GM23338 (cell line): ENCODE data around the gene CS. TPM values are rescaled to one million over a fixed set of nuclear protein-coding genes. Genes with fewer than 3 reads are reported as not detected.
"Not testable (repeated sequence)": the region's sequence is repeated elsewhere in the genome, so short reads cannot be mapped to it uniquely, and the experiment has no call there.

Experiments
- ATAC-seq: fragments of 200-7000 bp; cut with Tn5 transposase; 3 replicates; pipeline ENCODE4 v1.9.1; 2020
- DNase-seq: peaks from one replicate; pipeline ENCODE4 v3.0.0-alpha.2; 2015; ENCODE audit warnings: low spot score
- H2AFZ ChIP-seq: fragments of 200-600 bp; sonication (generic); 2 replicates; pipeline ENCODE4 v1.8.0; 2016; ENCODE audit warnings: antibody characterized with exemption, mild to moderate bottlenecking, moderate library complexity
- H3F3A ChIP-seq: fragments of 200-600 bp; sonication (generic); replicated peaks from 2 replicates; pipeline ENCODE4 v1.8.0; 2017; ENCODE audit warnings: antibody characterized with exemption, mixed run types, low read depth
- H3K27ac ChIP-seq: fragments of 200-600 bp; sonication (generic); 2 replicates; pipeline ENCODE4 v1.6.1; 2016; ENCODE audit warnings: low read depth
- H3K27me3 ChIP-seq: fragments of 200-600 bp; sonication (generic); 2 replicates; pipeline ENCODE4 v1.8.0; 2016; ENCODE audit warnings: mild to moderate bottlenecking, mixed run types, moderate library complexity; ENCODE audit not compliant: insufficient read depth
- H3K36me3 ChIP-seq: fragments of 200-600 bp; sonication (generic); 2 replicates; pipeline ENCODE4 v1.8.0; 2016; ENCODE audit warnings: mild to moderate bottlenecking; ENCODE audit not compliant: insufficient read depth
- H3K4me1 ChIP-seq: fragments of 200-600 bp; sonication (generic); 2 replicates; pipeline ENCODE4 v1.8.0; 2016; ENCODE audit warnings: mild to moderate bottlenecking, moderate library complexity; ENCODE audit not compliant: insufficient read depth
- H3K4me2 ChIP-seq: fragments of 200-600 bp; sonication (generic); 2 replicates; pipeline ENCODE4 v1.7.1; 2017; ENCODE audit warnings: mixed run types
- H3K4me3 ChIP-seq: fragments of 200-600 bp; sonication (generic); 2 replicates; pipeline ENCODE4 v1.6.1; 2016; ENCODE audit warnings: mixed run types
- H3K79me2 ChIP-seq: fragments of 200-600 bp; sonication (generic); replicated peaks from 2 replicates; pipeline ENCODE4 v1.8.0; 2017; ENCODE audit warnings: mild to moderate bottlenecking; ENCODE audit not compliant: insufficient read depth
- H3K9me2 ChIP-seq: fragments of 200-600 bp; sonication (generic); 2 replicates; pipeline ENCODE4 v1.8.0; 2017; ENCODE audit not compliant: insufficient read depth
- H4K20me1 ChIP-seq: fragments of 200-600 bp; sonication (generic); replicated peaks from 2 replicates; pipeline ENCODE4 v1.8.0; 2017; ENCODE audit warnings: mild to moderate bottlenecking; ENCODE audit not compliant: insufficient read depth
- H3K27ac Mint-ChIP-seq: 2 replicates; pipeline ENCODE4 v1.8.0; 2020; ENCODE audit warnings: inconsistent platforms, mild to moderate bottlenecking, moderate library complexity, mixed read lengths
- H3K27me3 Mint-ChIP-seq: 3 replicates; pipeline ENCODE4 v1.8.0; 2022; ENCODE audit warnings: low read depth, mild to moderate bottlenecking, moderate library complexity, mixed read lengths, inconsistent platforms; ENCODE audit not compliant: insufficient read depth, poor library complexity
- H3K36me3 Mint-ChIP-seq: 3 replicates; pipeline ENCODE4 v1.8.0; 2021; ENCODE audit warnings: low read depth, mild to moderate bottlenecking, inconsistent platforms, moderate library complexity, mixed read lengths
- H3K4me1 Mint-ChIP-seq: 3 replicates; pipeline ENCODE4 v1.8.0; 2020; ENCODE audit warnings: mild to moderate bottlenecking, inconsistent platforms, mixed read lengths
- H3K4me3 Mint-ChIP-seq: 3 replicates; pipeline ENCODE4 v1.8.0; 2021; ENCODE audit warnings: moderate library complexity, mild to moderate bottlenecking, inconsistent platforms, mixed read lengths
- H3K9me3 Mint-ChIP-seq: 3 replicates; pipeline ENCODE4 v1.8.0; 2020; ENCODE audit warnings: moderate library complexity, mild to moderate bottlenecking, inconsistent platforms, mixed read lengths
- CTCF ChIP-seq, 2 experiments: fragments of 200-600 bp in 1 of 2; sonication (generic) in 1 of 2; conservative IDR thresholded peaks; 2 replicates each; pipeline versions ENCODE4 v1.5.1 to v1.6.1; 2016 to 2017; ENCODE audit warnings: antibody characterized with exemption in 2 of 2, low read depth in 2 of 2, mild to moderate bottlenecking in 2 of 2, moderate library complexity in 1 of 2
- ETS1 ChIP-seq: IDR thresholded peaks from 2 replicates; pipeline ENCODE4 v1.6.1; 2016; ENCODE audit warnings: antibody characterized with exemption
- EZH2phosphoT487 ChIP-seq: fragments of 200-600 bp; sonication (generic); IDR thresholded peaks from one replicate; pipeline ENCODE4 v1.8.1; 2018; ENCODE audit warnings: antibody characterized with exemption; ENCODE audit not compliant: unreplicated experiment
- POLR2AphosphoS5 ChIP-seq: IDR thresholded peaks from 2 replicates; pipeline ENCODE4 v1.6.1; 2016; ENCODE audit warnings: antibody characterized with exemption, low read depth
- REST ChIP-seq: IDR thresholded peaks from one replicate; pipeline ENCODE4 v1.6.1; 2018; ENCODE audit warnings: antibody characterized with exemption; ENCODE audit not compliant: unreplicated experiment
- polyA plus RNA-seq: library from polyadenylated mRNA; unstranded; fragments of >200 nt; fragmentation: Nextera tagmentation; extraction: Ambion mirVana; gene quantifications from 2 replicates; pipeline ENCODE4 v1.2.1, GENCODE V29; 2016
- total RNA-seq: library from RNA; depleted of rRNA; stranded (reverse); fragments of >200 nt; shearing (Covaris generic); gene quantifications from 2 replicates; pipeline ENCODE4 v1.2.3, GENCODE V29; 2014

Gene CS
- total and polyA plus RNA-seq, 2 experiments from 2014 or later, result 63.3 to 166 TPM

GRCh38 chr12:56324206-56324605, 24.1 kb upstream of the CS start (continued):
- no peak for TF ChIP-seq CTCF (conservative IDR thresholded peaks at IDR 0.05; ENCODE audit: low read depth in 2 of 2)
- TF ChIP-seq POLR2AphosphoS5, result no peak

- not testable (repeated sequence) for H3K4me1 ChIP-seq, H3K27ac ChIP-seq, H4K20me1 ChIP-seq, DNase-seq, H3K27me3 ChIP-seq, ATAC-seq, H3K79me2 ChIP-seq, H3K4me3 Mint-ChIP-seq, H3K9me3 Mint-ChIP-seq, H3K36me3 ChIP-seq, H3K27ac Mint-ChIP-seq, H3K4me2 ChIP-seq, H3K27me3 Mint-ChIP-seq, H3K4me1 Mint-ChIP-seq, H3K9me2 ChIP-seq, H3F3A ChIP-seq, H3K4me3 ChIP-seq, H2AFZ ChIP-seq
- H3K36me3 Mint-ChIP-seq, result peaks cover 18% of the 10 kb centered on the region
Observed at GRCh38 chr12:56321610-56322009, 21.5 kb upstream of the CS start.

GRCh38 chr12:56321027-56321426, 20.9 kb upstream of the CS start:
- no peak for ATAC-seq
- Histone ChIP-seq H3K4me1 (peaks cover 7% of the 10 kb centered on the region), H3K36me3 (no peaks in the 10 kb centered on the region), H3K27me3 (no peaks in the 10 kb centered on the region), H3K4me2 (no peak overlapping the region), H3K9me2 (no peaks in the 10 kb centered on the region), H4K20me1 (no peaks in the 10 kb centered on the region), H3K27ac (no peak overlapping the region), H3K4me3 (no peak overlapping the region), H3K79me2 (no peaks in the 10 kb centered on the region), H2AFZ (no peak overlapping the region), H3F3A (0 out of 2 replicates have a peak, but pooled peaks cover 3% of the 10 kb centered on the region)
- Mint-ChIP-seq H3K4me3 (no peak overlapping the region), H3K27ac (no peak overlapping the region), H3K4me1 (no peaks in the 10 kb centered on the region; the same call in 2 of the 3 replicates), H3K9me3 (no peaks in the 10 kb centered on the region), H3K27me3 (peaks cover 6% of the 10 kb centered on the region), H3K36me3 (peaks cover 14% of the 10 kb centered on the region; the same call in 2 of the 3 replicates)
- DNase-seq, result no peak
- TF ChIP-seq ETS1, result no peak
- no peak for TF ChIP-seq EZH2phosphoT487
- TF ChIP-seq REST, result no peak
- TF ChIP-seq CTCF (conservative IDR thresholded peaks at IDR 0.05; ENCODE audit: low read depth in 2 of 2), result no peak
